Endometrium (tissue), 2 donors: ENCODE data around the gene DNAH17.

Experiments used
- FAIRE-seq: peaks from 2 replicates; lab custom pipeline; 2012; peaks lifted over from hg19 to GRCh38; lab: Jason Lieb, UNC
- donor health status: control.
- donor health status: control.

The DNAH17 gene

DNA sequence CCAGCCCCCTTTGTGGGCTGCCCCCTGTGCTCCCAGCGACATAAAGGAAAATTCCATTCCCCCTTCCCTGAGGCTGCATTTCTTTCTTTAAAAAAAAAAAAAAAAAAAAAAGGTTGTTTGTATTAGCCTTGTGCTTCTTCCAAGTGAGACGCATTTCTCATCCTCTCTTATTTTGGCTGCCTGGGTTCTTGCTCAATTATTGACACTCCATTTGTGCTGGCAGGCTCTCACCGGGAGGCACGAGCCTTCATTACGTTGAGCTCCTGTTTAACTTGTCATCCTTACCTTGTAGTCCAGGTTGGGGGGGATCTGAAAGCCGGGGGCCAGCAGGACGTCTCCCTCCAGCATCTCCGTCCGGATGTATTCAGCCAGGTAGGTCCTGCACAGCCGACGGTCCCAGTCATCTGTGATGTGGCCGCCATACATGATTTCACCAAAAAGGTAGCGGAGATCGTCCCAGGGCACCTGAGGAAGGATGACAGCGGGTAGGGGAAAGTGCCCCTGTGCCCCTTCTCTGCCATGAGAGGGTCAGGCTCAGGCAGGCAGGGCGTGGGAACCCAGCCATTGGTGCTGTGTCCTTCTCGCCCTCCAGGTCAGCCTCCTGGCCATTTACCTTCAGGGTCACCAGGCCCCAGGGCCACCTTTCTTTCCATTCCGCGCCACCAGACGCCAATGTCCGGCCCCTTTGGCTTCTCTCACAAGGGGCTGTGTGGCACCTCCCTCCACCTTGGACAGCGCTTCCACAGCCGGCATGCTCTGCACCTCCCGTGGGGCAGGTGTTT is 148.2 kb downstream of the DNAH17 start:
- no peak for FAIRE-seq

DNA sequence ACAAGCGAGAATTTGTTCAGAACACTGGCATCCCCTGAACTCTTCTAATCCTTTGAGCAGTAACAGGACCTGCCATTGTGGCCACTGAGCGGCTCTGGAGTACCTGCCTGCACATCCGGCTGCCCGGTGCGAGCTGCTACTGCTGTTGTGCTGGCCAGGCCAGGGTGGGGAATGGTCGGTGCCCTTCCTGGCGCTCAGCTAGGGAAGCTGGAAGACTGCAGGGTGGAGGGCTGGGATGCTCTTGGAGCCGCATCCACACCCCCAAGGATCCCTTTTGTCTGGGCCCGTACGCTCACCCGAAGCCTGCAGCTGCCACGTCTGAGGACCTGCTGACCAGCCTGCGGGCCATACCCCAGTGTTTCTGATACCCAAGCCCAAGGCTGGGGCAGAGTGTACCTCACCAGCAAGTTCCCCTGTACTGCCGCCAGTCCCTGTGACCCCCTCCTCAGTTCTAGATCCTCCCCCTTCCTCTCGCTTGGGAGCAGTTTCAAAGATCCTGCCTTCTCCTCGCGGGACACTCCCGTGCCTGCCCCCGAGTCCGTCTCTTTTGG is 149.1 kb downstream of the DNAH17 start:
- FAIRE-seq: no peak

DNA sequence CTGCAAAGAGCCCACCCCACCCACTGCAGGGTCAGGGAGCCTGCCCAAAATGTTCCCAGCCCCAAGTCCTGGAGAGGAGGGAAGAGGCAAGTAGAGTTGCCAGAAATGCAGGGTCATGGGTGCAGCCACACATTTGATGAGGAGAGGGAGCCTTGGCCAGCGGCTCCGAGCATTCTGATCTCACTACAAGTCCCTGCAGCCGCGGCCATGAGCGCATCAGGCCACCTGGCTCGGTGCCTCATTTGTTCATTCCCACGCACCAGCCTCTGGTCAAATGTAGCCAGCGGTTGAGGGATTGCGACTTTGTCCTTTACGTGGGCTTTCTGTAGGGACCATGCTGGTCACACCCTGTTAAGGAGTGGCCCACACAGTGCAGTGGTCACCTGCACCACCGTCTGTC is 150.1 kb downstream of the DNAH17 start:
- no peak for FAIRE-seq

DNA sequence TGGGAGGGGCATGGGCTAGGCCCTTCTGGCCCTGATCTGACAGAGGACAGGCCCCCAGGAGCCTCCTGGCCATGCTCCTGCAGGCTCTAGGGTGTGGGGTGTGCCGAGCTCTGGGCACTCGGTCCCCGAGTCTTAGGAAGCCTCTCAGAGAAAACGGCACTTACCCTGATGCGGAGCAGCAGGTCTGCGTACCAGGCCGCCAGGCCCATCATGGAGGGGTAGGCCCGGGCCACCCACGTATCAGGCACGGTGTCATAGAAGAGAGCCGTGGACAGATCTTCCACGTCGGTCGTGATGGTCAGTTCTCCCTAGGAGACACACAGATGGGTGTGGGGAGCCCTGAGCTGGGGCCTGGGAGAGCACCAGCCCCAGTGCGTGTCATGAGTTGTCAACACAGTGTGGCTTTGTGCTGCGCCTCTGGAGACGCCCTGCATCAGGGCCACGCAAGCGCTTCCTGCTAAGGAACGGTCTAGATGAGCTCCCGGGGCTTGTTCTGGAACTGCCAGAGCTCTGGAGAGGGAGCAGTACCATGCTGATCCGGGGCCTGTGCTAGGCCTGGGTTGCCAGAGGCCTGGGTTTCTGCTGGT is 150.8 kb downstream of the DNAH17 start:
- no peak for FAIRE-seq

GRCh38 chr17:78425429-78425828 is 151.8 kb downstream of the DNAH17 start:
- no peak for FAIRE-seq

GRCh38 chr17:78423961-78424675 is 153.1 kb downstream of the DNAH17 start:
- FAIRE-seq: no peak

DNA sequence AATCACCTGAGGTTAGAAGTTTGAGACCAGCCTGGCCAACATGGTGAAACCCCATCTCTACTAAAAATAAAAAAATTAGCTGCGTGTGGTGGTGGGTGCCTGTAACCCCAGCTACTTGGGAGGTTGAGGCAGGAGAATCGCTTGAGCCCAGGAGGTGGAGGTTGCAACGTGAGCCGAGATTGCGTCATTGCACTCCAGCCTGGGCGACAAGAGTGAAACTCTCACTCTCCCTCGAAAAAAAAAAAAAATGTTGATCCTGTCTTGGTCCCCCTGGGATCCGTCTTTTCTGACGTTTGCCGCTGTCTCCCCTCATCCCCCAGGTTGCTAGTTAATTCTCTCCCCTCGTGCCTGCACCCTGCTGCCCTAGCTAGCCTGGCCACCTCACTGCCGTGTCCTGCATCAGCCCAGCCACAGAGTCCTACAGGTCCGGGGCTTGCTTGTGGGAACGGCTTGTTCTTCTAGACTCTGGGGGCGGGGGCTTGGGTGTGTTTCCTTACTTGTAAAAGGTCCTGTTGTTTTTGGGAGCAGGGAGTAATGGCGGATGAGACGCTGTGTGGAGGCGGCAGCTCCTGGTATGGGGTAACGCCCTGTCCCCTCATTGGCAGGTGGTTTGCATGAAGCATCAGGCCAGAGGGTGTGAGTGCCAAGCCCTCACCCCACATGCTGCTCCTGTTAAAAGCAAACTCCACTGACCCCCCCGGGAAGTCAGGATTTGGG is 154.2 kb downstream of the DNAH17 start:
- no peak for FAIRE-seq

GRCh38 chr17:78422267-78422605 is 155.0 kb downstream of the DNAH17 start:
- no peak for FAIRE-seq

- FAIRE-seq: no peak
These were observed 155.5 kb downstream of the DNAH17 start for GRCh38 chr17:78421534-78422266.

GRCh38 chr17:78421084-78421533 is 156.1 kb downstream of the DNAH17 start:
- FAIRE-seq: no peak

GRCh38 chr17:78419970-78420815 is 157.0 kb downstream of the DNAH17 start:
- no peak for FAIRE-seq

GRCh38 chr17:78418326-78419026 is 158.7 kb downstream of the DNAH17 start:
- FAIRE-seq: no peak

DNA sequence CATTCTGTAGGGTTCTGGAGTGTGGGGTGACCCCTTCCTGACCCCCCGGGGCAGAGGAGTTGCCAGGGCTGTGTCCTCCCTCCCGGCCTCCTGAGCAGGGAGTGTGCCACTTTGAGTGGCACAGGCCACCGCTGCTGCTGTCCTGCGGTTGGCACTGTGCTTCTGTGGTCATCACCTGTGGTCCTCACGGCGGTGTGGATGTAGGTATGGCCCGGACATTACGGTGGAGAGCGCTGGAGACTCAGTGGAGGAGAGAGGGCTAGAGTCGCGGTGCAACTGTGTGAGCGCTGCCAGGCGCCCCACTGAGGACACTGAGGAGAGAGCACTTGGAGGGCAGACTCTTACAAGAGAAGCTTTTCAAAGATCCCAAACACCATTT is 159.7 kb downstream of the DNAH17 start:
- FAIRE-seq: no peak

DNA sequence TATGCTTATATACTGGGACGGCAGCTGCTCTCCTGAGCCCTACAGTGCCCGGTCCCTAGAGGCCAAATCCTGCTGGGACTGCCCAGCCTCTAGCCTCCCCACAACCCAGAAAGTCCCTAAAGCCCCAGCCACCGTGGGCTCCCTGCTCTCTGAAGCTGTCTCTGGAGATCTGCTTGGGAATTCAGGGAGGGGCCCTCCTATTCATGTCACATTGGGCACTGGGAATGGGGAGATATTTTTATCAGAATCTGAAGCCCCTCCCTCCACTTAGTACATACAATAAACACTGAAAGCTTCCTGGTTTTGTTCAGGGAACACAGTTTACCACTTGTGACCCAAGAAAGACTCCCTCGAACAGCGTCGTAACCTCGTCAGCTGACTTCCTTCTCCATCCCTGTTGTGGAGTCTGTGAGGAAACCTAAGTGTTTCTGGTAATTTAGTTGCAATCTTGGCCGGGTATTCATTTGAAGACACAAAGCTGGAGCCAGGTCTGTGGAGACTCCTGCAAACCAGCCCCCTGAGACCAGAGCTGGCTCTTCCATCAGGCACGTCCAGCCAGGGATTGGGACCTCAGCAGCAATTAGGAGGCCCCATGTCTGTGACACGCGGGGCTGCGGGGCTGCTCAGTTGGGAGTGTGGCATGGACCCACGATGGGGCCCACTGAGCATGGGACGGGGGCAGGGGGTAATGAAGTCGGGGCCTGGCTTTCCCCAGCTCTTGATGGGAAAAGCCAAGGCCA is 160.2 kb downstream of the DNAH17 start:
- no peak for FAIRE-seq

GRCh38 chr17:78415821-78416711 is 161.1 kb downstream of the DNAH17 start:
- FAIRE-seq: no peak

DNA sequence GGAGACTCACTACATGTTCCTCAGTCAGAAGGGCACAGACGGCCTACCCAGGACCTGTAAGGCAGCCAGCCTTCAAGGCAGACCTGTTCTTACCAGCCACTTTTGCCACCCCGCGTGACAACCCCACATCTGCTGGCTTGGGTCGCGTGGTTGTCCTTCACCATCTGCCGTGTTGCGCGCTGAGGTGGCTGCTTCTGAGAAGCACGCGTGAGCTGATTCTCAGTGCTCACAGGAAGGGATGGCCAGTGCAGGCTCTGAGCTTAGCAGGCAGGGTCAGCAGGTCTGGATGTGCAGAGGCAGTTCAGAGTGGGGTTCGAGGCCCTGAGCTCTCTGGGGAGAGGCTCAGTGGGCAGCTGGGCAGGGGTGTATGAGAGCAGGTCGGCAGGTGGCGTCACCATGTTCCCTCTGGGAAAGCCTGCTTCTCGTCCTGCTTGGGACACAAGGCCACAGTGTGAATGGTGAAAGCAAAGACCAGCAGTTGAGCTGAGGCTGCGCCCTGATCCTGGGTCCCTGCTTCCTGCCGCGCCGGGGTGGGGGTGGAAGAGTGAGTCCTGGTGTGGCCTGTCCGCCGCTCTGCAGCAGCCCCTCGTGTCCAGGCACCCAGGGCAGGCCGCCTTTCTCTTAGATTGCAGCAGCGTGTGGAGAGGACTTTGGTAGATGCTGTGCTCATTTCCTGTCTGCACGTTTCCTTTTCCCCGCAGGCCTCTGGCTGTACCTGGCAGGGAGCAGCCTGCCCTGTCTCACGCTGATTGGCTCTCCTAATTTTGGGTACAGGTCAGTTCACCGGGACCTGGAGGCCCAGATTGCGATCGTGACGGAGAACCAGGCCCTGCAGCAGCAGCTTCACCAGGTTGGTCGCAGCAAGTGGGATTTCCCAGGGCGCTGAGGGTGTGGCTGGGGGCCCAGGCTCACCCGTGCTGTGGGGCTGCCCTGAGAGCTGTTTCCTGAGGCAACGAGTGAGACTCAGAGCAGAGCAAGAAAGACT is 162.7 kb downstream of the DNAH17 start:
- no peak for FAIRE-seq

DNA sequence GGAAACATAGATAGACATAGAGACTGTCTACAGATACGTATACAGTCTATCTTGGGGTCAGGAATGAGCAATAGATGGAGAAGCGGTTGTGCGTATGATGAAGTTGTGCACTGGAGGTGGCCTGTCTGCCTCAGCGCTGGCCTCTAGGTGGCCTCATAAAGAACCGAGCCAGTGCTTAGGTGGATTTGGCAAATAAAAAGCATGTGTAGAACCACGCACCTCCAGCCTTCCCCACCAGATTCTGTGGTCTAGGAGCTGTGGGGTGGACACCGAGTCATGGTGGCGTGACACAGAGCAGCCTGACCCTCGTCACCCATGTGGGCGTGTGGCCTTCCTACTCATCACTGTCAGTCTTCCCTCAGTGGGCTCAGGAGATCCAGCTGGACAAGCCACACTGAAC is 164.8 kb downstream of the DNAH17 start:
- no peak for FAIRE-seq
